Measurements from ENCODE around the gene WNT7B.

DNA sequence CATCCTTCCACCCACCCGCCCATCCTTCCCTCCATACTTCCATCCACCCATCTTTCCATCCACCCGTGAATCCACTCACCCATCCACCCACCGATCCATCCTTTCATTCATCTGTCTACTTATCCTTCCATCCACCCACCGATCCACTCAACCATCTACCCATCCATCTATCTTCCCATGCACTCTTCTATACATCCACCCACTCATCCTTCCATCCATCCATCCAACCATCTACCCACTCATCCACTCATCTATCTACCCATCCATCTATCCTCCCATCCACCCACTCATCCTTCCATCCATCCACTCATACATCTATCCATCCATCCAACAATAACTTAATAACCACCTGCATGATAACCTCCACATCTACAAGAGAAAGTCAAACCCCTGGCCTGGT, 47.3 kb downstream of the WNT7B start:
- TF ChIP-seq CTCF (IDR thresholded peaks at IDR 0.05) (no peak), POLR2AphosphoS5 (IDR thresholded peaks at IDR 0.05) (no peak), POLR2A (IDR thresholded peaks at IDR 0.05) (no peak), EP300 (IDR thresholded peaks at IDR 0.05) (no peak)

Data from suprapubic skin (tissue), 4 donors.